Measurements from ENCODE around the gene TAS1R1. TPM values are rescaled to one million over a fixed set of nuclear protein-coding genes. Genes with fewer than 3 reads are reported as not detected.

Gene TAS1R1
- total RNA-seq, 2 donors from 2014 or later: not detected

GRCh38 chr1:6523566-6523965, 31.5 kb upstream of the TAS1R1 start:
- no peaks in the 10 kb centered on the region for H3K27me3 ChIP-seq
- no peak overlapping the region for H3K27ac ChIP-seq
- intact Hi-C loops (cut with DNase I): no loop called here
- H3K4me1 ChIP-seq: no peaks in the 10 kb centered on the region
- peak in 2 of 4 donors; percentile 28 to 29 for DNase-seq
- no peak for ATAC-seq
- no peaks in the 10 kb centered on the region for H3K9me3 ChIP-seq
- TF ChIP-seq POLR2A (IDR thresholded peaks at IDR 0.05): no peak
- TF ChIP-seq CTCF (IDR thresholded peaks at IDR 0.05): peak in 6 of 7 experiments; percentile 20 to 44 (median 34)
- peaks cover 4 to 19% of the 10 kb centered on the region in 2 donors for H3K36me3 ChIP-seq (replicated peaks in 1 of 2; ENCODE audit: insufficient read depth in 1 of 2, low read depth in 2 of 2)
- 44% methylated on average over 5 to 6 of the region's 6 CpGs for WGBS, 2 donors
- H3K4me3 ChIP-seq: no peak overlapping the region

DNA sequence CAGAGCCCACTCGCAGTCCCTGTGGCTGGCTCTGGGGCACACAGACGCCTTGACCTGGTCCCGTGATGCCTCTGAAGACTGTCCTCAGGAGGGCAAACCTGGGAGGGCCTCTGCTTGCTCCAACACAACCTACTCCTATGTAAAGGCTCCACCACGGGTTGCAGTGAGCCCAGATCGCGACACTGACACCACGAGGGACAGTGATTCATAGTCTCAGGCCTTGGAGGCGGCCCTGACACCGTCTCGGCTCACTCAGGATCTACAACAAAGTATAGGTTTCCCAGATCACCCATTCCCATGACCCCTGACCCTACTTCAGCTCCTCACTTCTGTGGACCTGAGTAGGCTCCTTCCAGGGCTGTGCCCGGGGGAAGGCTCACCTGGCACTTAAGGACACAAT, 28.8 kb upstream of the TAS1R1 start:
- no peak overlapping the region for H3K27ac ChIP-seq
- ATAC-seq: no peak
- WGBS, 2 donors: 78 to 91% methylated on average over 4 to 11 of the region's 11 CpGs
- DNase-seq: no peak
- intact Hi-C loops (cut with DNase I): no loop called here
- TF ChIP-seq CTCF (IDR thresholded peaks at IDR 0.05) (no peak), POLR2A (IDR thresholded peaks at IDR 0.05) (no peak)
- H3K27me3 ChIP-seq: no peaks in the 10 kb centered on the region
- peaks cover 8 to 27% of the 10 kb centered on the region in 2 donors for H3K36me3 ChIP-seq (replicated peaks in 1 of 2; ENCODE audit: insufficient read depth in 1 of 2, low read depth in 2 of 2)
- no peaks in the 10 kb centered on the region for H3K9me3 ChIP-seq
- H3K4me3 ChIP-seq: no peak overlapping the region
- H3K4me1 ChIP-seq: no peaks in the 10 kb centered on the region

DNA sequence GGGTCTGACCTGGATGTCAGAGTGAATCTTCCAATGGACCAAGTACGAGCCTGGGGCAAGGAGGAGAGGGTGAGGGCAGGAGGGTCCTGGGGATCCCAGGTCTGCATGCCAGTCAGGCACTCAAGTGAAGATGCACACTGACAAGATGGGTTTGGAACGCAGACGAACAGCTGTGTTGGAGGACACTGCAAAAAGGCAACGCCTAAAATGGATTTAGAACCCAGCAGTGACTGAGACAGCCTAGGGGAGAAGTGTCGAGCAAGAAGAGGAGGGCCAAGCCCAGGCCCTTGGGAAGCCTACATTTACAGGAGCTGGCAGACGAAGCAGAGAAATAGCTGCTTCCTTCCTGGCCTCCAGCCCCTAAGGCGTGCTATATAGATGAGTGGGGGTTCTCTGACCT, 26.6 kb upstream of the TAS1R1 start:
- no peak overlapping the region for H3K27ac ChIP-seq
- ATAC-seq (no peak), DNase-seq (no peak)
- 88 to 89% methylated on average over 6 to 7 of the region's 7 CpGs for WGBS, 2 donors
- no peaks in the 10 kb centered on the region for H3K4me1 ChIP-seq
- intact Hi-C loops (cut with DNase I): no loop called here
- H3K27me3 ChIP-seq: no peaks in the 10 kb centered on the region
- no peak overlapping the region for H3K4me3 ChIP-seq
- no peaks in the 10 kb centered on the region for H3K9me3 ChIP-seq
- peaks cover 23 to 43% of the 10 kb centered on the region in 2 donors for H3K36me3 ChIP-seq (replicated peaks in 1 of 2; ENCODE audit: insufficient read depth in 1 of 2, low read depth in 2 of 2)
- TF ChIP-seq POLR2A (IDR thresholded peaks at IDR 0.05): no peak
- TF ChIP-seq CTCF (IDR thresholded peaks at IDR 0.05): no peak

- WGBS, 2 donors: 94 to 97% methylated on average over 13 of the region's 13 CpGs
- H3K27me3 ChIP-seq: no peaks in the 10 kb centered on the region
- no peak for TF ChIP-seq POLR2A (IDR thresholded peaks at IDR 0.05)
- no peak for TF ChIP-seq CTCF (IDR thresholded peaks at IDR 0.05)
- H3K4me1 ChIP-seq: no peaks in the 10 kb centered on the region
- no peak overlapping the region for H3K4me3 ChIP-seq
- intact Hi-C loops (cut with DNase I): no loop called here
- DNase-seq: no peak
- peaks cover 23 to 39% of the 10 kb centered on the region in 2 donors for H3K36me3 ChIP-seq (replicated peaks in 1 of 2; ENCODE audit: insufficient read depth in 1 of 2, low read depth in 2 of 2)
- no peak for ATAC-seq
- no peaks in the 10 kb centered on the region for H3K9me3 ChIP-seq
- H3K27ac ChIP-seq: no peak overlapping the region
These were observed 24.5 kb upstream of the TAS1R1 start for GRCh38 chr1:6530504-6531160.

DNA sequence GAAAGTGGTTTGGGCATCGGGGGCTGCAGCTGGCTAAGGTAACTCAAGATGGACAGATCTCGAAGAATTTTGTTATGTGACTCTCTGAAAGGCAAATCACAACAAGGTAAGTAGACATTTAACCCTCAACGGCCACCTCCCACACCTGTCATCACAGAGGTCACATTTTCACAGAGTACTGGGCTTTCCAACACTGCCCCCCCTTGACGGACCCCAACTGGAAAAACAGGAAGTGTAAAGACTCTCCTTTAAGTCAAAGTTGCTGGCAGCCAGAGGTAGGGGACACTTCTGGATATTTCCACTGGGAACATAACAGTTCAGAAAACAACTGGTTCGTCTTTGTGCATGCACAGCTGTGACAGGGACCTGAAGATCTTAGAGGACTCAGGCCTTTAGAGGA, 23.1 kb upstream of the TAS1R1 start:
- Histone ChIP-seq H3K9me3 (no peaks in the 10 kb centered on the region), H3K4me1 (no peaks in the 10 kb centered on the region), H3K4me3 (no peak overlapping the region), H3K27me3 (no peaks in the 10 kb centered on the region), H3K27ac (no peak overlapping the region), H3K36me3 (replicated peaks in 1 of 2; ENCODE audit: insufficient read depth in 1 of 2, low read depth in 2 of 2) (peaks cover 23 to 31% of the 10 kb centered on the region in 2 donors)
- no peak for TF ChIP-seq CTCF (IDR thresholded peaks at IDR 0.05)
- TF ChIP-seq POLR2A (IDR thresholded peaks at IDR 0.05): no peak
- no peak for DNase-seq
- intact Hi-C loops (cut with DNase I): no loop called here
- no peak for ATAC-seq
- WGBS, 2 donors: 82 to 83% methylated on average over 5 of the region's 5 CpGs

All from body of pancreas (tissue), 4 donors.